Measurements from ENCODE around the gene SLC35A3.

SLC35A3 gene

DNA sequence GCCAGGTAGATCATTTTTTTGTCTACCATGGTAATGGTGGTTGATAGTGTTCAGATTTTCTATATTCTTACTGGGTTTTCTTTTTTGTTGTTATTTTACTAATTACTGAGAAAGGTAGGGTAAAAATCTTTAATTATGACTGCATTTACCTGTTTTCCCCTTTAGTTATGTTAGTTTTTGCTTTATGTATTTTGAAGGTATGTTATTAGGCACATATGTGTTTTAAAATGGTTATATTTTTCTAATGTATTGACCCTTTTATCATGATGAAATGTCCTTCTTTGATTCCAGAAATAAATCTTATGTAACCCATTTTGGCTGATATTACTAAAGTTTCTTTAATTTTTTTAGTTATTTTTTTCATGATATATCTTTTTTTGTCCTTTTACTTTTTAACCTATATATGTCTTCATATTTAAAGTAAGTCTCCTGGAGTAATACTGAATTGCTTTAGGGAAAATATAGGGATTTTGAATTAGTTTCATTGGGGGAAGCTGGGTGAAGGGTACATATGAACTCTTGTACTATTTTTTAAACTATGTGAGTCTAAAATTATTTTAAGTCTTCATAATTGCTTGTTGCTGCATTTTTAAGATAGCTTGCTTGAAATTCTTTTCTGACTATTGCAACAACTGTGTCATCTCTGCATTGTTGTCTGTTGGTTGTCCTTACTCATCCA is 22.4 kb downstream of the SLC35A3 start:
- TF ChIP-seq, protein P1, sequence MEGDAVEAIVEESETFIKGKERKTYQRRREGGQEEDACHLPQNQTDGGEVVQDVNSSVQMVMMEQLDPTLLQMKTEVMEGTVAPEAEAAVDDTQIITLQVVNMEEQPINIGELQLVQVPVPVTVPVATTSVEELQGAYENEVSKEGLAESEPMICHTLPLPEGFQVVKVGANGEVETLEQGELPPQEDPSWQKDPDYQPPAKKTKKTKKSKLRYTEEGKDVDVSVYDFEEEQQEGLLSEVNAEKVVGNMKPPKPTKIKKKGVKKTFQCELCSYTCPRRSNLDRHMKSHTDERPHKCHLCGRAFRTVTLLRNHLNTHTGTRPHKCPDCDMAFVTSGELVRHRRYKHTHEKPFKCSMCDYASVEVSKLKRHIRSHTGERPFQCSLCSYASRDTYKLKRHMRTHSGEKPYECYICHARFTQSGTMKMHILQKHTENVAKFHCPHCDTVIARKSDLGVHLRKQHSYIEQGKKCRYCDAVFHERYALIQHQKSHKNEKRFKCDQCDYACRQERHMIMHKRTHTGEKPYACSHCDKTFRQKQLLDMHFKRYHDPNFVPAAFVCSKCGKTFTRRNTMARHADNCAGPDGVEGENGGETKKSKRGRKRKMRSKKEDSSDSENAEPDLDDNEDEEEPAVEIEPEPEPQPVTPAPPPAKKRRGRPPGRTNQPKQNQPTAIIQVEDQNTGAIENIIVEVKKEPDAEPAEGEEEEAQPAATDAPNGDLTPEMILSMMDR (IDR thresholded peaks at IDR 0.05; ENCODE audit: low read depth, low read length, missing control alignments), result no peak
- no peak overlapping the region for H3K4me3 ChIP-seq (replicated peaks; ENCODE audit: low read depth, low read length)
- no peak for DNase-seq (ENCODE audit: extremely low read depth, low read depth)

DNA sequence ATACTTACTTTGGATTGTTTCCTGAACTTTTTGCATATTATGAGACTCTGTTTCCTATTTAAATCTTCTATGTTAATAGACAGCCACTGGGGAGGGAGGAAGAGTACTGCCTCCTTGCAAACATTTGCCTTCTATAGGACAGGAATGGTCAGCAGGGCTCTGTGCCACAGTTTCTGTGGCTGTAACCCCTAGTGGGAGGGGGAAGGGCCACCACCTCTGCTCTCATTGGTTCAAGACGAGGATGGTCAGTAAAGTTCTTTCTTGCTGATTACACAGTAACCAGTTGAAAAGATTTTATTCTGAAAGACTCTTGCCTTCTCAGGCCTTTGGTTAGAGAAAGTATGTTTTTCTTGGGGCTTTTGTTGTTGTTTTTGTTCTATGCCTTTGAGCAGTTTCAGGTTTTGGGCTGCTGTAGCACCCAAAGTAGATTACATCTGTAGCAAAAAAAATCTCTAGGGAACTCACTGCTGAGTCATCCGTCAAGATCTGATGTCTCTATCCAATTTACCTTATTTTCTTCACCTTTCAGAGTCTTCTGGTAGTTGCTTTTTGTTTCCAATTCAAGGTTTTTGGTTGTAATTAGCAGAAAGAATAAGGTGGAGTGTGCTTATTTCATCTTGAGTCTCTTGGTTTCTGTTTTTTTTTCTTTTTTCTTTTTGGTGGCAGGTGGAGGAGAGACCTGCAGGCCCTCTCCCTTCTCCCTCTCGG is 23.1 kb downstream of the SLC35A3 start:
- no peak overlapping the region for H3K4me3 ChIP-seq (replicated peaks; ENCODE audit: low read depth, low read length)

DNA sequence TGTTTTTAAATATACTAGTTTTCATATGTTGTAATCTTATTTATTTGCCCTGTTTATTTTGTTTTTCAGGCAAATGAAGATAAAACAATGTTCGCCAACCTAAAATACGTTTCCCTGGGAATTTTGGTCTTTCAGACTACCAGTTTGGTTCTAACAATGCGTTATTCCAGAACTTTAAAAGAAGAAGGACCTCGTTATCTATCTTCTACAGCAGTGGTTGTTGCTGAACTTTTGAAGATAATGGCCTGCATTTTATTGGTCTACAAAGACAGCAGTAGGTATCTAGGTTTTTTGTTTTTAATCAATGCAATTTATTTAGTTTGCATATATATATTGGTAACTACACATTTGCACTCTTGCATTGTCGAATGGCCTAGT is 23.7 kb downstream of the SLC35A3 start:
- TF ChIP-seq, protein P1 (IDR thresholded peaks at IDR 0.05; ENCODE audit: low read depth, low read length, missing control alignments), result no peak
- H3K4me3 ChIP-seq (replicated peaks; ENCODE audit: low read depth, low read length), result no peak overlapping the region

More for the DNA sequence above, 23.1 kb downstream of the SLC35A3 start:
- TF ChIP-seq, protein P1 (IDR thresholded peaks at IDR 0.05; ENCODE audit: low read depth, low read length, missing control alignments), result no peak
- no peak for DNase-seq (ENCODE audit: extremely low read depth, low read depth)

DNA sequence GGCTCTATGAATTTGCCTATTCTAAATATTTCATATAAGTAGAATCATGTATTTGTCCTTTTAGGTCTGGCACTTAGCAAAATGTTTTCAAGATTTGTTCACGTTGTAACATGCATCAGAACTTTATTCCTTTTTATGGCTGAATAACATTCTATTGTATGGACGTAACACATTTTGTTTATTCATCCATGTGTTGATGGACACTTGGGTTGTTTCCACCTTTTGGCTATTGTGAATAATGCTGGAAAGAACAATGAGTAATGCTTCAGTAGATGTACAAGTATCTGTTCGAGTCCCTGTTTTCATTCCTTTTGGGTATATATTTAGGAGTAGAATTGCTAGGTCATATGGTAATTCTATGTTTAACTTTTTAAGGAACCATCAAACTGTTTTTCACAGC is 24.7 kb downstream of the SLC35A3 start:
- H3K4me3 ChIP-seq (replicated peaks; ENCODE audit: low read depth, low read length), result no peak overlapping the region
- TF ChIP-seq, protein P1 (IDR thresholded peaks at IDR 0.05; ENCODE audit: low read depth, low read length, missing control alignments), result no peak
- no peak for DNase-seq (ENCODE audit: extremely low read depth, low read depth)

More for the DNA sequence above, 23.7 kb downstream of the SLC35A3 start:
- DNase-seq (ENCODE audit: extremely low read depth, low read depth), result no peak

DNA sequence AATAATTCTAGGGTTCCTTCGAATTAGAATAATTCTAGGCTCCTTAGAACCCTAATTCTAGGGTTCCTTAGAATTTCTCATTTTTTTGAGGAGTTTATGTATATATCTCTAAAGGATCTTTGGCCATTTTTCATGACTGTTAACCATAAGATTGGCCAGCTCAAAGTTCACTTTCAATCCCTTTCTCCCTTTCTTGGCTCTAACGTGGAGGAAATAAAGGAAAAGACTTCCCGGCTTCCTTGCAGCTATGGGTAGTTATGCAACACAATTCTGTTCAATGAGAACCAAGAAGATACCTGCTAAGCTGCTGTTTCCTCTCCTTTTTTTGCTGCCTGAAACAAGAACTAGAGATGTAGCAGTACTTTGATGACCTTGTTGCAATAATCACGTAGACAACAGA is 27.2 kb downstream of the SLC35A3 start:
- no peak for DNase-seq (ENCODE audit: extremely low read depth, low read depth)
- TF ChIP-seq, protein P1 (IDR thresholded peaks at IDR 0.05; ENCODE audit: low read depth, low read length, missing control alignments), result no peak
- H3K4me3 ChIP-seq (replicated peaks; ENCODE audit: low read depth, low read length), result no peak overlapping the region

DNA sequence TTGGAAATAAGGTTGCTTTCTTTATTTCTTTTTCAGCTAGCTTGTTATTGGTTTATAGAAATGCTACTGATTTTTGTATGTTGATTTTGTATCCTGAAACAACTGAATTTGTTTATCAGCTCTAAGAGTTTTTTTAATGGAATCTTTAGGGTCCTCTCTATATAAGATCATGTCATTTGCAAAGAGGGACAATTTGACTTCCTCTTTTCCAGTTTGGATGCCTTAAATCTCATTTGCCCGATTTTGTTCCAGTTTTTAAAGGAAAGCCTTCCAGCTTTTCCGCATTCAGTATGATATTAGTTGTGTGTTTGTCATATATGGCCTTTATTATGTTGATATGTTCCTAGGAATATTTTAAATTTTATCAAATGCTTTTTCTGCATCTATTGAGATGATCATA is 31.7 kb downstream of the SLC35A3 start:
- H3K4me3 ChIP-seq (replicated peaks; ENCODE audit: low read depth, low read length), result no peak overlapping the region
- TF ChIP-seq, protein P1 (IDR thresholded peaks at IDR 0.05; ENCODE audit: low read depth, low read length, missing control alignments), result no peak
- DNase-seq (ENCODE audit: extremely low read depth, low read depth), result no peak
